Brain microvascular endothelial cell (primary cell): ENCODE measurements around the gene SHOC1.

Source experiments
- DNase-seq: peaks from one replicate; pipeline ENCODE4 v3.0.0-alpha.2; 2020
- H3K27ac ChIP-seq: fragments of 250-450 bp; sonication (Bioruptor Pico); 2 replicates; pipeline ENCODE4 v1.5.1; 2020; ENCODE audit warnings: mild to moderate bottlenecking, moderate library complexity
- H3K27me3 ChIP-seq: fragments of 250-450 bp; sonication (Bioruptor Pico); replicated peaks from 2 replicates; pipeline ENCODE4 v1.5.1; 2020; ENCODE audit warnings: mild to moderate bottlenecking
- H3K36me3 ChIP-seq: fragments of 250-450 bp; sonication (Bioruptor Pico); replicated peaks from 2 replicates; pipeline ENCODE4 v1.5.1; 2020; ENCODE audit warnings: mild to moderate bottlenecking
- H3K4me3 ChIP-seq: 2 replicates; pipeline ENCODE4 v1.5.1; 2011; ENCODE audit warnings: low read depth, mild to moderate bottlenecking, control low read depth, low read length, moderate library complexity
- in situ Hi-C: cut with HindIII; loops from 2 replicates; pipeline ENCODE4 v1.10.0; 2017; ENCODE audit warnings: low sequenced_read_pairs, low pct_ligation_motif_present
- TF ChIP-seq, protein P1 (sequence below): IDR thresholded peaks from 2 replicates; pipeline ENCODE4 v1.5.1; 2011; ENCODE audit warnings: low read depth, mild to moderate bottlenecking, moderate library complexity, low read length, control low read depth, inconsistent platforms; ENCODE audit errors: missing control alignments

SHOC1 gene

DNA sequence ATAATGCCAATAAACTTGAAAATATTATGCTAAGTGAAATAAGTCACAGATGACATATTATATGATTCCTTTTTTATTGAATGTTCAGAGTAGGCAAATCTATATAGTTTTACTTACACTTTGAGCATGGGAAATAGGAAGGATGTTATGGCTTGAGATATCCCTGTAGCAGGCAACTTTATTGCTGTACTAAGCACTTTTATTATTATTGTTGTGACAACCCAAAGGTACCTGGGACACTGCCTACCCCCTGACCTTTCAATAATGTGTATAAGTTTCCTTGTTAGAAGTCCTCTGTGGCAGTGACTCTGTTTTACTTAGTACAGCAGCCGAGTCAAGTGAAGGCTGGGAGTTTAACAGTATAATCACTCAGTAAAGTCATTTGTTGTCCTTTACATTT, 39.9 kb downstream of the SHOC1 start:
- no peak overlapping the region for H3K4me3 ChIP-seq
- TF ChIP-seq, protein P1, sequence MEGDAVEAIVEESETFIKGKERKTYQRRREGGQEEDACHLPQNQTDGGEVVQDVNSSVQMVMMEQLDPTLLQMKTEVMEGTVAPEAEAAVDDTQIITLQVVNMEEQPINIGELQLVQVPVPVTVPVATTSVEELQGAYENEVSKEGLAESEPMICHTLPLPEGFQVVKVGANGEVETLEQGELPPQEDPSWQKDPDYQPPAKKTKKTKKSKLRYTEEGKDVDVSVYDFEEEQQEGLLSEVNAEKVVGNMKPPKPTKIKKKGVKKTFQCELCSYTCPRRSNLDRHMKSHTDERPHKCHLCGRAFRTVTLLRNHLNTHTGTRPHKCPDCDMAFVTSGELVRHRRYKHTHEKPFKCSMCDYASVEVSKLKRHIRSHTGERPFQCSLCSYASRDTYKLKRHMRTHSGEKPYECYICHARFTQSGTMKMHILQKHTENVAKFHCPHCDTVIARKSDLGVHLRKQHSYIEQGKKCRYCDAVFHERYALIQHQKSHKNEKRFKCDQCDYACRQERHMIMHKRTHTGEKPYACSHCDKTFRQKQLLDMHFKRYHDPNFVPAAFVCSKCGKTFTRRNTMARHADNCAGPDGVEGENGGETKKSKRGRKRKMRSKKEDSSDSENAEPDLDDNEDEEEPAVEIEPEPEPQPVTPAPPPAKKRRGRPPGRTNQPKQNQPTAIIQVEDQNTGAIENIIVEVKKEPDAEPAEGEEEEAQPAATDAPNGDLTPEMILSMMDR: no peak
- in situ Hi-C loops: loop anchor here (25.0 kb wide), 1 partner anchor 308 kb away; no protein-coding TSS in a partner anchor

DNA sequence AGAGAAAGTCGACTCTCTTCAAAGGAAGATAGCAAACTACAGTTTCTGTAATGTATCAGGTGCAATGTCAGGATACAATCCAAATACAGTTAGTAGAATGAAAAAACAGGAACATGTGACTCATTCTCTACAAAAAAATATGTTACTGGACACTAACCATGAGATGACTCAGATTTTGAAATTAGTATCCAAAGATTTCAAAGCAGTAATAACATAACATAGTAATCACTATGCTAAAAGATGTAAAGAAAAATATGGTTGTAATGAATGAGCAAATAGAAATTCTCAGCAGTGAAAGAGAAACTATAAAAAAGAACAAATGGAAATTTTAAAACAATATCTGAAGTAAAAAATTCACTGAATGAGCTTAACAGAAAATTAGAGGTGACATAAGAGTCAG, 42.3 kb downstream of the SHOC1 start:
- H3K27me3 ChIP-seq: no peaks in the 10 kb centered on the region
- H3K4me3 ChIP-seq: no peak overlapping the region
- TF ChIP-seq, protein P1: no peak
- H3K36me3 ChIP-seq: no peaks in the 10 kb centered on the region
- H3K27ac ChIP-seq: no peak overlapping the region
- in situ Hi-C loops: loop anchor here (25.0 kb wide), 1 partner anchor 310 kb away; no protein-coding TSS in a partner anchor
- DNase-seq: no peak

More for the DNA sequence above, 39.9 kb downstream of the SHOC1 start:
- Histone ChIP-seq H3K27me3 (no peaks in the 10 kb centered on the region), H3K27ac (no peak overlapping the region), H3K36me3 (no peaks in the 10 kb centered on the region)
- no peak for DNase-seq
